Measurements from ENCODE around the gene KIF14. TPM values are rescaled to one million over a fixed set of nuclear protein-coding genes. Genes with fewer than 3 reads are reported as not detected.
"Not testable (repeated sequence)": the region's sequence is repeated elsewhere in the genome, so short reads cannot be mapped to it uniquely, and the experiment has no call there.

The KIF14 gene
- total RNA-seq, 1 donor from 2014 or later: 3.6 TPM

GRCh38 chr1:200547386-200547785 lies 73.2 kb downstream of the KIF14 start:
- no peak for DNase-seq (ENCODE audit: extremely low read depth, low read depth, low spot score)

- no peak for DNase-seq (ENCODE audit: extremely low read depth, low read depth, low spot score)
Observed at GRCh38 chr1:200546577-200546976, 74.0 kb downstream of the KIF14 start.

DNA sequence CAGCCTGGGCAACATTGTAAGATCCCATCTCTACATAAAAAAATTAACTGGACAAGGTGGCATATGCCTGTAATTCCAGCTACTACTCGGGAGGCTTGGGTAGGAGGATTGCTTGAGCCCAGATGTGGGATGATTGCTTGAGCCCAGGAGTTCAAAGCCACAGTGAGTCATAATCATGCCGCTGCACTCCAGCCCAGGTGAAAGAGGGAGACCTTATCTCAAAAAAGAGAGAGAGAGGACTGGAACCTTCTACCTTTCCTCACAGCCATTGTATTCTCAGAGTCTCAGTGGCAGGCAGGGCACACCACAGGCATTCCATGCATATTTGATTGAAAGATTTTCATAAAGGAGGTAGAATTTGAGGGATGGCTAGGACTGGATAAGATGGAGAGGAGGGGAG lies 78.4 kb downstream of the KIF14 start:
- DNase-seq (ENCODE audit: extremely low read depth, low read depth, low spot score): no peak

DNA sequence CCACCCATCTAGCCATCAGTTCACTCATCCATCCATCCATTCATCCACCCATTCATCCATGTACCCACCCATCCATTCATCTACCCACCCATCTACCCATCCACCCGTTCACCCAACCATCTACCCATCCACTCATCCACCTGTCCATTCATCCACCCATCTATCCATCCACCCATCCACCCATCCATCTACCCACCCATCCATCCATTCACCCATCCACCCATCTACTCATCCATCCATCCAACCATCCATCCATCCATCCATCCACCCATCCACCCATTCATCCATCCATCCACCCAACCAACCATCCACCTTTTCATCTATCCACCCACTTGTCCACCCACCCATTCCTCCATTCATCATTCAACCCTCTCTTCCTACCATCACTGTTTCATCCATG lies 80.3 kb downstream of the KIF14 start:
- DNase-seq (ENCODE audit: extremely low read depth, low read depth, low spot score): no peak

- no peak for DNase-seq (ENCODE audit: extremely low read depth, low read depth, low spot score)
Observed at GRCh38 chr1:200538179-200538578, 82.4 kb downstream of the KIF14 start.

DNA sequence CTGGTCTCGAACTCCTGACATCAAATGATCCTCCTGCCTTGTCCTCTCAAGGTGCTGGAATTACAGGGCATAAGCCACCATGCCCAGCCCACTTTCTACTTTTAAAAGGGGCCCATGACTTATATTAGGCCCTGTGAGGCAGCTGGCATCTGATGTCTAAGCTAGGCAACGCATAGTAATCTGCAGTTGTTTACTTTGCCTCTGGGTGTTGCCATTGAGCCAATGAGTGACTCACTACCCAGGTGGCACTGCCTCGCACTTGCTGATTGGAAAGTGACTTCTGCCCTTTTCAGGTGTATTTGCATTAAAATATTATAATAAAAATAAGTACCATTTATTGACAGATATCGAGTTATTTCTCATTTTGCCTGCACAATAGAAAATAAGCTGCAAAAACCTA lies 84.9 kb downstream of the KIF14 start:
- DNase-seq (ENCODE audit: extremely low read depth, low read depth, low spot score): no peak

GRCh38 chr1:200530623-200531261 lies 89.8 kb downstream of the KIF14 start:
- no peak for DNase-seq (ENCODE audit: extremely low read depth, low read depth, low spot score)

DNA sequence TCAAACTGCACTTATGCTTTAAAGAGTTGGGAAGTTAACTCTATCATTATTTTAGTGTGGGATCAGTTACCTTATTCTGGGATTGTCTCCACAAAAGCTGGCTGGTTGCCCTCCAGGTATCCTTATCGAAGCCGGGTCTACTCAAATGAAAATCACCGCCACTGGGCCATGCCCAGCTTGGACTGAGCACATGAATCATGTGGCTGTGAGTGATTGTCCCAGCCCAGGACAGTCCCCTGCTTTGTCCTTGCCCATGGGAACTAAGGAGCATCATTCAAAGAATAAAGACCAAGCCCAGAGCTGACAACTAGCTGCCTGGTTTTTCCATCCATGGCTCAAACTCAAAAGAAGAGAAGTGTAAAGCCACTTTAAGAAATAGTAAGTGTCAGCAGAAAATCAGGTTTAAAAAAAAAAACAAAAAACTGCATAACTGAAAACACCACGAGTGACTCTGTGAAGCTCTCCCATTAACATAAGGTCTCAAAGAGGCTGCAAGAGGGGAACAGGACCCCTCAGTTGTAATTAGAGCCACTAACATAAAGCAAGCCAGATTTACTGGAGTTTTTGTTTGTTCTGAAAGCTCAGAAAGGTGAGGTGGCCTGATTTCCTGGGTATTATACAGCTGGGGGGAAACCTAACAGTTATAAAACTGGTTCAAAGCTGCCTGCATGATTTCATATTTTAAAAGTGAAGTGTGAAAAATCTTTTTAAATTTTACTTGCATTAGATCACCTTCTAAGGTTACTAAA lies 91.5 kb downstream of the KIF14 start:
- no peak for DNase-seq (ENCODE audit: extremely low read depth, low read depth, low spot score)

- DNase-seq (ENCODE audit: extremely low read depth, low read depth, low spot score): no peak
Observed at GRCh38 chr1:200527670-200528069, 92.9 kb downstream of the KIF14 start.

DNA sequence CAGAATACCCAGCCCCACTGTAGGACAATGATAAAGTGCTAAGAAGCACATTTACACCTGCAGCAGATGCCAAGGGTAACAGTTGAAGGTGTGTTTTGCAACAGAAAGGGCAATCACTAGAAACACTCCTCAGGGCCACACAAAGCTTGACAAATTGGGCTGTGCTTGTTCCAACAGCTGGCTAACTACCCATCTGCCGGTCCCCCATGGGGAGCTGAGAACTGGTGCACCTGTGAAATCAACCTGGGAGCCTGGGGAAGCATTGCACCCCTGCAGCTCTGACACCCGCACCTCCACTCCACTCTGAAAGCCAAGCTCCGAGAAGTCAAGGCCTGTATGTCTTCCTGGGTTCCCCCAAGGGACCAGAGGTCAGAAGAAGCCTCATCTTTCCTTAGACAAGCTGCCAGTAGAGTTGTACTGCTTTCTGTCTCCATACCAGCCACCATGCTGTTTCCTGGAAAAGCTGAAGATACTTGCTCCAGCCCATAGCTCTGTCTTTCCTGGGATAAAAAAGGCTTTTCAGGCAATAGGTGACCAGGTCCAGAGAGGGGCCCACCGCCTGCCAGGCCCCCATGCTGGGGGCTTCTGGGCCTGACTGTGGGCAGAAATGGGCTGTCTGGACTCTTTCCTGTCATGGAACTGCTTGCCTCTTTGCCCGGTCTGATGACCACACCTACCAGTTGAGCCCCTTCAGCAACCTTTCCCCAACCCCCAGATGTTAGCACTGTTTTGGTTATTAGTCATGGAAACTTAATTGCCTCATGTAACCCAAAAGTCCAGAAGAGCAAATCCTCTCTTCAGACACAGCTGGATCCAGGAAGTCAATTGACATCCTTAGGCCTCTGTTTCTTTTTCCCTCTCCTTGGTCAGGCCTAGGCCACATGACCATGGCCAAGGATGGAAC lies 93.6 kb downstream of the KIF14 start:
- DNase-seq (ENCODE audit: extremely low read depth, low read depth, low spot score): no peak

- no peak for DNase-seq (ENCODE audit: extremely low read depth, low read depth, low spot score)
Observed at GRCh38 chr1:200525090-200525987, 95.2 kb downstream of the KIF14 start.

- DNase-seq (ENCODE audit: extremely low read depth, low read depth, low spot score): not testable (repeated sequence)
Observed at GRCh38 chr1:200524551-200524950, 96.0 kb downstream of the KIF14 start.

- DNase-seq (ENCODE audit: extremely low read depth, low read depth, low spot score): no peak
Observed at GRCh38 chr1:200524092-200524491, 96.5 kb downstream of the KIF14 start.

- DNase-seq (ENCODE audit: extremely low read depth, low read depth, low spot score): no peak
Observed at GRCh38 chr1:200520735-200521134, 99.8 kb downstream of the KIF14 start.

GRCh38 chr1:200518524-200518923 lies 102.0 kb downstream of the KIF14 start:
- no peak for DNase-seq (ENCODE audit: extremely low read depth, low read depth, low spot score)

- no peak for DNase-seq (ENCODE audit: extremely low read depth, low read depth, low spot score)
Observed at GRCh38 chr1:200512191-200512590, 108.4 kb downstream of the KIF14 start.

GRCh38 chr1:200510228-200510623 lies 110.3 kb downstream of the KIF14 start:
- peak; percentile 68 for DNase-seq (ENCODE audit: extremely low read depth, low read depth, low spot score)

GRCh38 chr1:200506471-200506870 lies 114.1 kb downstream of the KIF14 start:
- DNase-seq (ENCODE audit: extremely low read depth, low read depth, low spot score): no peak

GRCh38 chr1:200505257-200505656 lies 115.3 kb downstream of the KIF14 start:
- DNase-seq (ENCODE audit: extremely low read depth, low read depth, low spot score): no peak

Measured in glomerular endothelial cell (primary cell).